T47D (cell line): ENCODE results near the gene TAPBP.
"Not testable (repeated sequence)": the region's sequence is repeated elsewhere in the genome, so short reads cannot be mapped to it uniquely, and the experiment has no call there.

Source experiments
- DNase-seq, 2 experiments: peaks; one replicate each; pipeline versions ENCODE4 v3.0.0 to v3.0.0-alpha.2; 2011 to 2012; ENCODE audit warnings: low read depth in 1 of 2, low spot score in 1 of 2
- JUND ChIP-seq: IDR thresholded peaks from 2 replicates; pipeline ENCODE4 v1.6.1; 2012; ENCODE audit warnings: low read depth
- in situ Hi-C: cut with HindIII; loops from 2 replicates; pipeline ENCODE4 v1.10.0; 2016; ENCODE audit warnings: low sequenced_read_pairs, low pct_unique_long_range_greater_than_20kb

The TAPBP gene

DNA sequence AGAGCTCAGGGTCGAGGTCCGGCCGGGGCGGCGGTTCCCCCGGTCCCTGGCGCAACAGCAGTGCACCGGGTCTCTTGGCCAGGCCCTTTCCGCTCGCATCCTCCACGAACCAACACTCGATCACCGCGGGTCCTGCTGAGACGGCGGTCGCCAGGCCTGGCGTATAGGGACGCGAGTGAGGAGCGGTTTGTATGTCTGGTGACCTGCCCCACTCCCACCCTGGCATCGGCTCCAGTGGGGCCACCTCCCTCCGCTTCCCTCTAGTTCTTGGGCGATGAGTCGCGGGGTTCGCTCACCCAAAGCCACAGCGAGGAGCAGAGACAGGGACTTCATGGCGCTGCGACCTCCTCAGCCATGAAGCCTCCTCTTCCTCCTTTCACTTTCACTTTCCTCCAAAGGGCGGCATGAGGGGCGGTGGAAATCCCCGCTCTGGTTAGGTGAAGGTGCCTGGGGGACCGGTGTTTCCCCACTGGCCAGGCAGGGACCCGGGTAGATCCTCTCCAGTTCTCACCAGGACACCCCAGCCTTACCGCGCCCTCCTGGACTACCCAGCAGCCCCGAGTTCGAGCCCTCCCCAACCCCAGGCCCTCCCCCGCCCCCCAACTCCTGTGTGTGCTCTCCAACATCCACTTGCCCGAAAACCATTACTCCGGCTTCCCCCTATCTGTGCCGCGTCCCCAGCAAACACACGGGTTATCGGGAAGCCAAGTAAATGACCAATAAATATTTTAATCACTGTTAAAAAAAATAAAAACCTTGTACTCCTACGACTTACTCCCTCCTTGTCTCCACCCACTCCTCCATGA, at the start of gene TAPBP:
TSS of gene TAPBP (minus strand) at position 370 of the 806 bp plus-strand sequence. CDS start at position 333, 37 bp downstream.
- in situ Hi-C loops, result no loop called here
- no peak for TF ChIP-seq JUND
- peak in 1 of 2 experiments; percentile 69 for DNase-seq

DNA sequence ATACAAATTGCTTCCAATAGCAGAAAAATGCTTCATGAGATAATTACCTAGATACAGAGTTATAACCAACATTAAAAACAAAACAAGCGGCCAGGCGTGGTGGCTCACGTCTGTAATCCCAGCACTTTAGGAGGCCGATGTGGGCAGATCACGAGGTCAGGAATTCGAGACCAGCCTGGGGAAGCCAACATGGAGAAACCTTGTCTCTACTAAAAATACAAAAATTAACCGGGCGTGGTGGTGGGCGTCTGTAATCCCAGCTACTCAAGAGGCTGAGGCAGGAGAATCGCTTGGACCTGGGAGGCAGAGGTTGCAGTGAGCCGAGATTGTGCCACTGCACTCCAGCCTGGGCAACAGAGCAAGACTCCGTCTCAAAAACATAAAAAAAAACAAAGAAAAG, 49.6 kb upstream of the TAPBP start:
- in situ Hi-C loops, DNase-seq: not testable (repeated sequence)

DNA sequence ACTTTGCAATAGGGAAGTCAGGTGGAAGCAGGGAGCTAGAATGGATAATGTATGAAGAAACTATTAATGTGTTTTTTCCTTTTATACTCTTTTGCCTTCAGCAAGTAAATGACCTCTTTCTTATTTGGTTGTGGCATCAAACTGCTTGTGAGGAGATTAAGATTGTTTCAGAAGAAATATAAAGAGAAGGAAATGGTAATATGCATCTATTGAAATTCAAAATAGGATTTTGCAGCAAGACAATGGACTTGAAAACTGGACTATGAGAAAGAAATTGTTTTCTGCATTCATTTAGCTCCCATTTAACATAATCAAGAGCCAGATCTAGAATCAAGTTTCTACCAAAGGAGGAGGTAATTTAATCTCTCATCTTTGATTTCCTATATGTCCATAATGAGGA, 45.5 kb upstream of the TAPBP start:
- TF ChIP-seq JUND, result no peak
- DNase-seq, result no peak
- in situ Hi-C loops, result no loop called here

DNA sequence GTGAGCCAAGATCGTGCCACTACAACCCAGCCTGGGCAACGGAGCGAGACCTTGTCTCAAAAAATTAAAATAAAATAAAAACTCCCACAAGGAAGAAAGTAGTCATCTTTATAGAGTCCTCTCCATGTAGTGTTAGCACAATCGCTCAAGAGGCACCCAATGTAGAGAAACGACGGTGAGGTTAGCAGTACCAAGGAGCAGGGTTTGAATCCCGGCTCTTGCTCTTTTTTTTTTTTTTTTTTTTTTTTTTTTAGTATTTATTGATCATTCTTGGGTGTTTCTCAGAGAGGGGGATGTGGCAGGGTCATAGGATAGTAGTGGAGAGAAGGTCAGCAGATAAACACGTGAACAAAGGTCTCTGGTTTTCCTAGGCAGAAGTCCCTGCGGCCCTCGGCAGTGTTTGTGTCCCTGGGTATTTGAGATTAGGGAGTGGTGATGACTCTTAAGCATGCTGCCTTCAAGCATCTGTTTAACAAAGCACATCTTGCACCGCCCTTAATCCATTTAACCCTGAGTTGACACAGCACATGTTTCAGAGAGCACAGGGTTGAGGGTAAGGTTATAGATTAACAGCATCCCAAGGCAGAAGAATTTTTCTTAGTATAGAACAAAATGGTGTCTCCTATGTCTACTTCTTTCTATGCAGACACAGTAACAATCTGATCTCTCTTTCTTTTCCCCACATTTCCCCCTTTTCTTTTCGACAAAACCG, 43.4 kb upstream of the TAPBP start:
- in situ Hi-C loops, DNase-seq: not testable (repeated sequence)

DNA sequence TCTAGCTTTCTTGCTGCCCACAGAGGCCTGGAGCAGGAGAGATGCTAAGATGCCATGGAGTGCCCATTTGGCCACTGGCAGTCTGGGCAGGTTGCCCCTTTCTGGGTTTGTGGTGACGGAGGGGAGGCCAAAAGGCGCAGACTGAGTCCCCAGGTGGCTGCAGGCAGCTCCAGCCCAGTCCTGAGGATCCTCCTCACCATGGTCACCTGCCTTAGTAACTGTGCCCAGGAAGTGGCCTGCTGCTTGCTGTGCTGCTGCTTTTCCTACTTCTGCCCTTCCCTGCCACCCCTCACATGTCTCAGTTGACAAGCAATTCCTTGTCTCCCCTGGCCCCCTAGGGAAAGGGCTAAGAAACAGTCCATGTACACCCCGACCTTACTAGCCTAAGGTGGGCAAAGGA, 42.4 kb upstream of the TAPBP start:
- in situ Hi-C loops, result no loop called here
- TF ChIP-seq JUND, result no peak
- no peak for DNase-seq

DNA sequence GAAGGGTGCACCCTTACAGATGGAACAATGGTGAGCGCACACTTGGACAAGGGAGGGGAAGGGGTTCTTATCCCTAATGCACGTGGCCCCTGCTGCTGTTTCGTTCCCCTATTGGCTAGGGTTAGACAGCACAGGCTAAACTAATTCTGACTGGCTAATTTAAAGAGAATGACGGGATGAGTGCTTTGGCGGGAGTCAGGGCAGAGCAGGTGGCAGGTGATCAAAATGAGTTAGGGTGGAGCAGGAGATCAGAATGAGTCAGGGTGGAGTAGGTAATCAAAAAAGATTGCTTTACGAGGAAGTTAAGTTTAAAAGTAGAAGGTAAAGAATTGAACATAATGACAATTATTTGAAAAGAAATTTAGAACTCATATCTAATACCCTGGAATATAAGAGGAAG, 42.0 kb upstream of the TAPBP start:
- DNase-seq, in situ Hi-C loops: not testable (repeated sequence)

DNA sequence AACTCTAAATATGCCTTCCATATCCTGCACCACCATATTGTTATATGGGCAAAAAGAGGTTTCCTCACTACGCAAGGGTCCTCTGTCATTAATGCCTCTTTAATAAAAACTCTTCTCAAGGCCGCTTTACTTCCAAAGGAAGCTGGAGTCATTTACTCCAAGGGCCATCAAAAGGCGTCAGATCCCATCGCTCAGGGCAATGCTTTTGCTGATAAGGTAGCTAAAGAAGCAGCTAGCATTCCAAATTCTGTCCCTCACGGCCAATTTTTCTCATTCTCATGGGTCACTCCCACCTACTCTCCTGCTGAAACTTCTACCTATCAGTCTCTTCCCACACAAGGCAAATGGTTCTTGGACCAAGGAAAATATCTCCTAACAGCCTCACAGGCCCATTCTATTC, 33.9 kb upstream of the TAPBP start:
- TF ChIP-seq JUND, result no peak
- DNase-seq, result no peak
- in situ Hi-C loops, result no loop called here

DNA sequence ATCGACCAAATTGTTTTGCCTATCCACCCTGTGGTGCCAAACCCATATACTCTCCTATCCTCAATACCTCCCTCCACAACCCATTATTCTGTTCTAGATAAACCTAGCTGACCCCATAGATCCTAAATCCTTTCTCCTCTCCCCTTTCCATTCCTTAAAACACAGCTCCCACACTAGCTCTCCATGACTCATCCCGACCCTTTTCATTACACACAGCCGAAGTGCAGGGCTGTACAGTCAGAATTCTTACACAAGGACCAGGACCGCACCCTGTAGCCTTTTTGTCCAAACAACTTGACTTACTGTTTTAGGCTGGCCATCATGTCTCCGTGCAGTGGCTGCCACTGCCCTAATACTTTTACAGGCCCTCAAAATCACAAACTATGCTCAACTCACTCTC, 33.1 kb upstream of the TAPBP start:
- in situ Hi-C loops, DNase-seq: not testable (repeated sequence)

DNA sequence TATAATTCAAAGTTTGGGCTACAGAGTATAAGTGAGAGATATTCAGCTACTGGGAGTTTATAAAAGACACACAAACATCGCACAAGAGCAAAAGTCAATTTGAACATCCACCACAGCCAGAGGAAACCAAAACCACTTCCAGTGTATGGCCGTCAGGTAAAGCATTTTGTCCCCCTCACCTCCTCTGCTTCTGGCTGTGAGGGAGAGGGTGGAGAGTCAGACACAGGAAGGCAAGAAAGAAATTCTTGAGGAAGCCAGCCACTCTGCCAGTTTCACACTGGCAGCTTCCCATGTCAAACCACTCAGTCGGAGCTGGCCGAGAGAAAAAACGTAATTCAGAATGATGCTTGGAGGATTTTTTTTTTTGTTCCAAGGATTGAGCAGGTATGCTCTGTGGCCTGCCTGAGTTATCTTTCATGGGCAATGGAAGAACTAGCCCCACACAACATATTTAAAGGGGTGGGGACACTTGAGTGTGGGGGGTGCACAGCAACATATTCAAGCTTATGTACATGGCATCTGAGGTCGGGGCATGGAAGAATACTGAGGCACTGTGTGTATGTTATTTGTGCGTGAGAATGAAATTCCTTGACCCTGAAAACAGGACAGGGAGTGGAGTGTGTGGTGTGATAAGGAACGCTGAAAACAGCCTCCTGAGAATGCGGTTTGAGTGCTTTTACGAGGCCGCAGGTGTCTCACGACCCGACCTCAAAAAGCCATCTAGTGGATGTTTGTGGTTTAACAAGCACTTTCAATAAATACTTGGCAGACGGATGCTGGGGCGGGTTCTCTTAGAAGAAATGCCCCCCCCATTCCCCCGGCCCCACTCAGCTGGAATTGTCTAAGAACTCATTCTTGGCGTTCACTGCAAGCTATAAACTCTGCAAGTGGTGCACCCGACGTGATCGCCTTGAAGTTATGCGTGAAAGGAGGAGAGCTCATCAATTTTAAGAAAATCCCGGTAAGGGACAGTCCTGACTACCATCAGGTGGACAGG, 31.1 kb upstream of the TAPBP start:
- DNase-seq, result peak in 1 of 2 experiments; percentile 86
- TF ChIP-seq JUND, result no peak
- in situ Hi-C loops, result no loop called here

DNA sequence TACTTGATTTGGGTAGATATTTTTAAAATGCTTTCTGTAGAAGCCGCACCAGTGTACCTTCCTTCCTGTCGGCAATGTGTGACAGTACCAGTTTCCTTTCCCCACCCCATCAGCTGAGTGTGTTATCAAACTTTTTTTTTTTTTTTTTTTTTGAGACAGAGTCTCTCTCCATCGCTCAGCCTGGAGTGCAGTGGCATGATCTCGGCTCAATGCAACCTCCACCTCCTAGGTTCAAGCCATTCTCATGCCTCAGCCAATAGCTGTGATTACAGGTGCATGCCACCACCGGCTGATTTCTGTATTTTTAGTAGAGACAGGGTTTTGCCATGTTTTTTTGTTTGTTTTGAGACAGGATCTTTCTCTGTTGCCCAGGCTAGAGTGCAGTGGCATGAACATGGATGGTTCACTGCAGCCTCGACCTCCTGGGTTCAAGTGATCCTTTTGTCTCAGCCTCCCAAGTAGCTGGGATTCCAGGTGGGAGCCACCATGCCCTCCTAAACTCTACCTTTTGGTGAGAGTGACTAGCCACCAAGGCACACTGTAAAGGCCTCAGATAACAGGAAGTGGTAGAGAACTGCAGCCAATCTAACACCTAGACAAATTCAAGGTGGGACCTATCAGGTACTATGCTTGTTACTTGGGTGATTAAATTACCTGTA, 30.2 kb upstream of the TAPBP start:
- in situ Hi-C loops, result no loop called here
- no peak for TF ChIP-seq JUND
- DNase-seq, result no peak

DNA sequence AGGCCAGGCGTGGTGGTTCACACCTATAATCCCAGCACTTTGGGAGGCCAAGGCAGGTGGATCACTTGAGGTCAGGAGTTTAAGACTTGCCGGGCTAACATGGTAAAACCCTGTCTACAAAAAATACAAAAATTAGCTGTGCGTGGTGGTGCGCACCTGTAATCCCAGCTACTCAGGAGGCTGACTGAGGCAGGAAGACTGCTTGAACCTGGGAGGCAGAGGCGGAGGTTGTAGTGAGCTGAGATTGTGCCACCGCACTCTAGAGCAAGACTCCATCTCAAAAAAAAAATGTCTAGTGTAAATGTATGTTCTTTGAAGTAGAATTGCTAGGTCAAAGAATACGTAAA, 29.7 kb upstream of the TAPBP start:
- DNase-seq, in situ Hi-C loops: not testable (repeated sequence)

DNA sequence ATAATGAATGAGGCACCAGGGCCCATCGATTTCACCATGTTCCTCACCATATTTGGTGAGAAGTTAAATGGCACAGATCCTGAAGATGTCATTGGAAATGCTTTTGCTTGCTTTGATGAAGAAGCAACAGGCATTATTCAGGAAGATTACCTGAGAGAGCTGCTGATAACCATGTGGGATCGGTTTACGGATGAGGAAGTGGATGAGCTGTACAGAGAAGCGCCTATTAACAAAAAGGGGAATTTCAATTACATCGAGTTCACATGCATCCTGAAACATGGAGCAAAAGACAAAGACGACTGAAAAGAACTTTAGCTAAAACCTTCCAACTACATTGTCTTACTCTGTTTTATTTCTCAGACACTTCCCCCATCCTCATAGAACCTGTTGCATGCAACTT, 25.3 kb upstream of the TAPBP start:
- DNase-seq, result no peak
- TF ChIP-seq JUND, result no peak
- in situ Hi-C loops, result no loop called here
